Mucosa of descending colon (tissue), 3 donors: ENCODE measurements around the gene STX8. TPM values are rescaled to one million over a fixed set of nuclear protein-coding genes. Genes with fewer than 3 reads are reported as not detected.

Source experiments
- ATAC-seq: fragments of 200-7000 bp; cut with Tn5 transposase; one replicate; pipeline ENCODE4 v1.9.1; 2020; ENCODE audit warnings: mild to moderate bottlenecking, moderate library complexity
- DNase-seq, 3 donors: peaks; one replicate each; pipeline ENCODE4 v3.0.0-alpha.2; 2020
- H3K36me3 ChIP-seq: fragments of 200-600 bp; one replicate; pipeline ENCODE4 v1.8.0; 2021; ENCODE audit warnings: low read depth, mild to moderate bottlenecking
- H3K4me1 ChIP-seq: fragments of 200-600 bp; one replicate; pipeline ENCODE4 v1.8.0; 2021; ENCODE audit warnings: low read depth, mild to moderate bottlenecking
- H3K4me3 ChIP-seq: fragments of 200-600 bp; one replicate; pipeline ENCODE4 v1.8.0; 2021; ENCODE audit warnings: mild to moderate bottlenecking
- H3K9me3 ChIP-seq: fragments of 200-600 bp; one replicate; pipeline ENCODE4 v1.8.0; 2021; ENCODE audit warnings: mild to moderate bottlenecking
- CTCF ChIP-seq: fragments of 200-600 bp; IDR thresholded peaks from one replicate; pipeline ENCODE4 v1.8.0; 2022; ENCODE audit warnings: antibody characterized with exemption, mild to moderate bottlenecking
- intact Hi-C, 2 donors: fragments of 100-400 bp; cut with DNase I in 1 of 2; cut with micrococcal nuclease in 1 of 2; formaldehyde crosslinking; loops; one replicate each; pipeline versions ENCODE4 v1.11.0 to v1.11.1; 2022; cut with DNase I, micrococcal nuclease
- total RNA-seq, 3 donors: library from RNA; stranded (reverse); fragmentation: NEBNext Ultra II Directional in 2 of 3; extraction: Animal tissue kit (Norgen Biotek cat#: 25700) in 2 of 3; gene quantifications; one replicate each; pipeline versions ENCODE4 v1.2.1 to v1.2.4, GENCODE V29; 2021 to 2023
- donor health status: DM: no; HTN: no; CAD: no; lungs with moderate emphysema.
- donor health status: DM: no; HTN: no; CAD: no.
- donor health status: DM: no; HTN: yes; CAD: no.

Gene STX8
- total RNA-seq, 3 donors from 2014 or later = 45.1 to 62.5 (median 54.4) TPM

DNA sequence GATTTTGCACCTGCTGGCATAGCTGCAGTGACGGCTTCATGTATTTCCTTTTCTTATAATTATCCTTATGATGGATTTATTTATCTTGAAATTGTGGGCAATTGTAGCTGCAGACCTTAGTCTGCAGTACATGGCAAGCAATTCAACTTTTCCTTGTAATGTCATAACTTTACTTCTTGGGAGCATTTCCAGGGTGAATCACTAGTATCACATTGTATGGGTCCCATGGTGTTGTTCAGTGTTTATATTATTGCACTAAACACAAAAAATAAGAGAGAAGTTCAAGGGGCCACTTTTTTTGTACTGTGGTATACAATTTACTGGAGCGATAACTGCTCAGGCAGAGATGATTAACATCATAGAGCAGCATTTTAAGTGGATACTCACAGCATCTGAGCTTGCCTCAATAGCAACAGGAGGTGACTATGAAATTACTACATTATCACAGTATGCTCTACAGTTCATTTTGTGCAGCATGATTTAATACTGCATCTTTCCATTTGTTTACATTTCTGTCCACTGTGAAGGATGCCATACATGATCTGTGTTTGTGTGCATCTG, 169.5 kb downstream of the STX8 start:
- no peak for TF ChIP-seq CTCF
- intact Hi-C loops = no loop called here
- ATAC-seq (no peak), DNase-seq (no peak)
- Histone ChIP-seq H3K9me3 (no peaks in the 10 kb centered on the region), H3K4me3 (no peak overlapping the region), H3K4me1 (peaks cover 5% of the 10 kb centered on the region), H3K36me3 (no peaks in the 10 kb centered on the region)

DNA sequence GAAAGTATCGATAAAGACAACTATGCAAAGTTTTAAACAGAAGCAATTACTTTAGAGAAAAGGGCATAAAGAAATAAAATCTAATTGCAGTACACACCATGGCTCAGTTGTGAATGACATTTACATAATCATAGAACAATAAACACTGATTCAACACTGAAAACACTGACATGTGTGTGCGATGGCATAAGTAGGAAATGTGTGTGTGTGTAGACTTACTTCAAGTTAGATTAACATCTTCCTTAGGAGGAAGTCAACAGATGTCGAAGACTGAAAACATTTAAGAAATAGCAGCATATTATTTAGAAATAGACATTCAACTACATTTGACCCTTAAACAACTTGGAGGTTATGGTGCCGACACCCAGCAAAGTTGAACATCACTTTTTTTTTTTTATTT, 172.4 kb downstream of the STX8 start:
- no peaks in the 10 kb centered on the region for H3K36me3 ChIP-seq
- peaks cover 5% of the 10 kb centered on the region for H3K4me1 ChIP-seq
- intact Hi-C loops = no loop called here
- H3K4me3 ChIP-seq = no peak overlapping the region
- DNase-seq = no peak
- ATAC-seq = peak; percentile 60
- no peak for TF ChIP-seq CTCF
- no peaks in the 10 kb centered on the region for H3K9me3 ChIP-seq

- Histone ChIP-seq H3K36me3 (no peaks in the 10 kb centered on the region), H3K4me1 (peaks cover 5% of the 10 kb centered on the region), H3K9me3 (no peaks in the 10 kb centered on the region), H3K4me3 (no peak overlapping the region)
- intact Hi-C loops = no loop called here
- peak; percentile 64 for ATAC-seq
- peak in 1 of 3 donors; percentile 63 for DNase-seq
- TF ChIP-seq CTCF = peak; percentile 23
Measured at GRCh38 chr17:9402590-9403199, 172.9 kb downstream of the STX8 start.

DNA sequence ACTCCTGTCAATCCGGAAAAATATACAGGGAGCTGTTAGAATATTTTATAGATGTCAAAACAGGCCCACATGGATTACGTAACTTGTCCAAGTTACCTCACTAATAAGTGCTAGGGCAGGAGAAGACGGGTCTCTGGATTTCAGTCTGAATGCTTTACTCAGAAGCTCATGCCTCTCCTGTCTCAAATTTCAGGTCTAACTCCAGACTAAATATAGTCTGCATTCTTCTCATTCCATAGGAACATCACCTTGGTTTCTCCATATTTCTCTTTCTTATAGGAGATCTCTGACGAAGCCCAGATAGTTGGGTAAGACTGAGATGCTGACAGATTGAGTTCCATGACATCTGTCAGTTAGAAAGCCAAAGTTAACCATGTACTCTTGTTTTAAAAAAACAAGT, 174.2 kb downstream of the STX8 start:
- DNase-seq (no peak), ATAC-seq (no peak)
- no peak overlapping the region for H3K4me3 ChIP-seq
- peaks cover 5% of the 10 kb centered on the region for H3K4me1 ChIP-seq
- H3K9me3 ChIP-seq = no peaks in the 10 kb centered on the region
- TF ChIP-seq CTCF = no peak
- no peaks in the 10 kb centered on the region for H3K36me3 ChIP-seq
- intact Hi-C loops = no loop called here

GRCh38 chr17:9389111-9389527, 186.5 kb downstream of the STX8 start:
- DNase-seq = no peak
- no peak for TF ChIP-seq CTCF
- Histone ChIP-seq H3K36me3 (no peaks in the 10 kb centered on the region), H3K4me1 (peaks cover 6% of the 10 kb centered on the region), H3K9me3 (peaks cover 10% of the 10 kb centered on the region), H3K4me3 (no peak overlapping the region)
- ATAC-seq = peak; percentile 67
- intact Hi-C loops = no loop called here
